Measurements from ENCODE around the gene MEI4. TPM values are rescaled to one million over a fixed set of nuclear protein-coding genes. Genes with fewer than 3 reads are reported as not detected.

MEI4 gene
- total RNA-seq, 4 donors from 2014 or later = 0.48 TPM; not detected in 3

DNA sequence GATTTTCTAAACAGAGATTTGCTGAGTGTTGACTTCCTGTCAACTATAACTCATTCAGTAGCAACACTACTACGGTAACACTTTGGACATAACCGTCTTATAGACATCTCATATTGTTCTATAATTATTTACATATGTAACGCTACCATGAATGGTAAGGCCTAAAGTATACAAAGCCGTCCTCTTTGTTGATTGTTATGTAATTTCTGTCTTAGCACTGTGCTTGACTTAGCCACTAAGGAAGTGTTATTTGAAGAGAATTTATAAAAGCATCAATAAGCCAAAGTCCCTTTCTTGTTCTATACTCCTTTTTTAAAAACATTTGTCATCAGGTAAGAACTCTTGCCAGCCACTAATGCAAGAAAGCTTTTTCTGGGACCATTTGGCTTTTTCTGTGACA, 240.6 kb downstream of the MEI4 start:
- H3K27ac ChIP-seq = no peak overlapping the region
- no peak for DNase-seq (ENCODE audit: low spot score in 2 of 2)
- no peaks in the 10 kb centered on the region for H3K36me3 ChIP-seq
- peaks cover 8% of the 10 kb centered on the region for H3K9me3 ChIP-seq
- no peaks in the 10 kb centered on the region for H3K27me3 ChIP-seq
- TF ChIP-seq POLR2AphosphoS5 (IDR thresholded peaks at IDR 0.05) (no peak), EP300 (IDR thresholded peaks at IDR 0.05) (no peak), POLR2A (IDR thresholded peaks at IDR 0.05) (no peak), CTCF (IDR thresholded peaks at IDR 0.05) (no peak)
- H3K4me3 ChIP-seq = no peak overlapping the region
- 63% methylated on average over 4 of the region's 4 CpGs for WGBS
- no peaks in the 10 kb centered on the region for H3K4me1 ChIP-seq

DNA sequence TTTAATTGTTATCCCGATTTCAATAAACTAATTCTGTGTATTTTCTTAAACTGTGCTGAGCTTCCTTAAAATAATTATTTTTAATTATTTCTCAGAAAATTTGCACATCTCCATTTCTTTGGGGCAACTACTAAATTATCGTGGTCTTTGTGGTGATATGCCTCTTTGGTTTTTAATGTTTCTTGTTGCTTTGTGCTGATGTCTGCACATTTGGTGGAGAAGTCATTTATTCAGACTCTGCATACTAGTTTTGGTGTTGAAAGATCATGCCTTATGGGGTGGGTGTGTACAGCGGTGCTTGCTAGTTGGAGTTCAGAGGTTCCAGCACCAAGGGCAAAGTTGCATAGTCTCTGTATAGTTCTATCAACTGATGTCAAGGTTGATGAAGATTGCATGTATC, 253.2 kb downstream of the MEI4 start:
- no peak for DNase-seq (ENCODE audit: low spot score in 2 of 2)
- H3K4me3 ChIP-seq = no peak overlapping the region
- no peak for TF ChIP-seq EP300 (IDR thresholded peaks at IDR 0.05)
- TF ChIP-seq POLR2A (IDR thresholded peaks at IDR 0.05) = no peak

DNA sequence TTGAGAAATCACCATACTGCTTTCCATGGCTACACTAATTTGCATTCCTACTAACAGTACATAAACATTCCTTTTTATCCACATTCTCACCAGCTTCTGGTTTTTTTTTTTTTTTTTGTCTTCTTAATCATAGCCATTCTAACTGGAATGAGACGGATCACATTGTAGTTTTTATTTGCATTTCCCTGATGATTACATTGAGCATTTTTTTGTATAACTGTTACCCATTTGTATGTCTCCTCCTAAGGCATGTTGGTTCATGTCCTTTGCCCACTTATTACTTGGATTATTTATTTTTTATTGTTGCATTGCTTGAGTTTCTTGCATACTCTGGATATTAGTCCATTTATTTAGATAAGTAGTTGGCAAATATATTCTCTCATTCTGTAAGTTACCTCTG, 258.0 kb downstream of the MEI4 start:
- TF ChIP-seq POLR2A (IDR thresholded peaks at IDR 0.05) (no peak), EP300 (IDR thresholded peaks at IDR 0.05) (no peak), POLR2AphosphoS5 (IDR thresholded peaks at IDR 0.05) (no peak), CTCF (IDR thresholded peaks at IDR 0.05) (no peak)
- no peak for DNase-seq (ENCODE audit: low spot score in 2 of 2)
- H3K4me3 ChIP-seq = no peak overlapping the region
- H3K4me1 ChIP-seq = no peaks in the 10 kb centered on the region
- H3K27me3 ChIP-seq = no peaks in the 10 kb centered on the region
- H3K9me3 ChIP-seq = peaks cover 3% of the 10 kb centered on the region
- H3K27ac ChIP-seq = no peak overlapping the region
- no peaks in the 10 kb centered on the region for H3K36me3 ChIP-seq
- 74% methylated on average over 1 of the region's 1 CpG for WGBS

More for the DNA sequence above, 253.2 kb downstream of the MEI4 start:
- Histone ChIP-seq H3K36me3 (no peaks in the 10 kb centered on the region), H3K9me3 (peaks cover 3% of the 10 kb centered on the region), H3K27ac (no peak overlapping the region), H3K27me3 (no peaks in the 10 kb centered on the region), H3K4me1 (no peaks in the 10 kb centered on the region)
- WGBS = 87% methylated on average over 3 of the region's 3 CpGs

GRCh38 chr6:77926198-77926751, 273.4 kb downstream of the MEI4 start:
- 52% methylated on average over 3 of the region's 3 CpGs for WGBS
- no peak overlapping the region for H3K4me3 ChIP-seq
- no peaks in the 10 kb centered on the region for H3K4me1 ChIP-seq
- H3K36me3 ChIP-seq = no peaks in the 10 kb centered on the region
- no peaks in the 10 kb centered on the region for H3K27me3 ChIP-seq
- no peaks in the 10 kb centered on the region for H3K9me3 ChIP-seq
- no peak overlapping the region for H3K27ac ChIP-seq
- DNase-seq (ENCODE audit: low spot score in 2 of 2) = no peak
- no peak for TF ChIP-seq EP300 (IDR thresholded peaks at IDR 0.05)
- no peak for TF ChIP-seq POLR2AphosphoS5 (IDR thresholded peaks at IDR 0.05)
- TF ChIP-seq CTCF (IDR thresholded peaks at IDR 0.05) = no peak
- TF ChIP-seq POLR2A (IDR thresholded peaks at IDR 0.05) = no peak

GRCh38 chr6:77930382-77930781, 277.5 kb downstream of the MEI4 start:
- no peak for DNase-seq (ENCODE audit: low spot score in 2 of 2)
- TF ChIP-seq POLR2A (IDR thresholded peaks at IDR 0.05) = no peak
- no peak for TF ChIP-seq EP300 (IDR thresholded peaks at IDR 0.05)
- TF ChIP-seq POLR2AphosphoS5 (IDR thresholded peaks at IDR 0.05) = no peak
- no peak for TF ChIP-seq CTCF (IDR thresholded peaks at IDR 0.05)
- H3K36me3 ChIP-seq = no peaks in the 10 kb centered on the region
- H3K9me3 ChIP-seq = no peaks in the 10 kb centered on the region
- no peaks in the 10 kb centered on the region for H3K27me3 ChIP-seq
- no peaks in the 10 kb centered on the region for H3K4me1 ChIP-seq
- H3K4me3 ChIP-seq = no peak overlapping the region
- WGBS = 85% methylated on average over 2 of the region's 2 CpGs
- no peak overlapping the region for H3K27ac ChIP-seq

- H3K9me3 ChIP-seq = no peaks in the 10 kb centered on the region
- DNase-seq (ENCODE audit: low spot score in 2 of 2) = no peak
- no peaks in the 10 kb centered on the region for H3K36me3 ChIP-seq
- no peaks in the 10 kb centered on the region for H3K4me1 ChIP-seq
- TF ChIP-seq CTCF (IDR thresholded peaks at IDR 0.05) (no peak), POLR2A (IDR thresholded peaks at IDR 0.05) (no peak), POLR2AphosphoS5 (IDR thresholded peaks at IDR 0.05) (no peak), EP300 (IDR thresholded peaks at IDR 0.05) (no peak)
- no peak overlapping the region for H3K4me3 ChIP-seq
- H3K27ac ChIP-seq = no peak overlapping the region
- no peaks in the 10 kb centered on the region for H3K27me3 ChIP-seq
These were observed 278.1 kb downstream of the MEI4 start for GRCh38 chr6:77930952-77931351.
